OCI-LY7 (cell line): ENCODE data around the gene SEC61B. TPM values are rescaled to one million over a fixed set of nuclear protein-coding genes. Genes with fewer than 3 reads are reported as not detected.

Source experiments
- BruUV-seq: library from RNA; stranded (reverse); fragments of 400-500 nt; replicated peaks from 2 replicates; lab custom pipeline; 2021; lab: Mats Ljungman, UMichigan
- CTCF ChIA-PET: fragments of 300-600 bp; sonication (Branson Sonifier 250); formaldehyde crosslinking; loops from one replicate; lab custom pipeline; 2022; ENCODE audit warnings: antibody characterized with exemption; ENCODE audit not compliant: unreplicated experiment; lab: Charles Lee
- POLR2A ChIA-PET: fragments of 300-600 bp; sonication (Branson Sonifier 250); formaldehyde crosslinking; loops from one replicate; lab custom pipeline; 2022; ENCODE audit warnings: antibody characterized with exemption; lab: Charles Lee
- DNase-seq: peaks from one replicate; pipeline ENCODE4 v3.0.0-alpha.2; 2015; ENCODE audit warnings: low spot score
- H2AFZ ChIP-seq: fragments of 200-600 bp; sonication (generic), shearing (Covaris generic); 2 replicates; pipeline ENCODE4 v1.6.1; 2014; ENCODE audit warnings: mild to moderate bottlenecking, antibody characterized with exemption, low read length, moderate library complexity
- H3K27ac ChIP-seq: fragments of 200-600 bp; sonication (generic); 2 replicates; pipeline ENCODE4 v1.5.1; 2014; ENCODE audit warnings: mixed run types, low read depth, mild to moderate bottlenecking, moderate library complexity, low read length, inconsistent platforms; ENCODE audit not compliant: poor library complexity, severe bottlenecking
- H3K36me3 ChIP-seq: fragments of 200-600 bp; sonication (generic); 2 replicates; pipeline ENCODE4 v1.6.1; 2014; ENCODE audit warnings: mild to moderate bottlenecking, antibody characterized with exemption, low read length, moderate library complexity, mixed read lengths; ENCODE audit not compliant: insufficient read depth
- H3K4me1 ChIP-seq: fragments of 200-600 bp; sonication (generic); 2 replicates; pipeline ENCODE4 v1.5.1; 2014; ENCODE audit warnings: mild to moderate bottlenecking, low read length; ENCODE audit not compliant: insufficient read depth, poor library complexity, severe bottlenecking
- H3K4me2 ChIP-seq: fragments of 200-600 bp; sonication (generic); 2 replicates; pipeline ENCODE4 v1.6.1; 2014; ENCODE audit warnings: mild to moderate bottlenecking, low read length
- H3K4me3 ChIP-seq: fragments of 200-600 bp; sonication (generic); 2 replicates; pipeline ENCODE4 v1.5.1; 2014; ENCODE audit warnings: mild to moderate bottlenecking, low read depth, low read length; ENCODE audit not compliant: poor library complexity, severe bottlenecking
- H3K79me2 ChIP-seq: fragments of 200-600 bp; sonication (generic); 2 replicates; pipeline ENCODE4 v1.6.1; 2016; ENCODE audit warnings: low read depth, mild to moderate bottlenecking, low read length, moderate library complexity, mixed read lengths; ENCODE audit not compliant: insufficient read depth
- H3K9me2 ChIP-seq: fragments of 200-600 bp; sonication (generic); 2 replicates; pipeline ENCODE4 v1.6.1; 2016; ENCODE audit warnings: mild to moderate bottlenecking, low read length, mixed read lengths; ENCODE audit not compliant: insufficient read depth
- H3K9me3 ChIP-seq: fragments of 200-600 bp; sonication (generic); 2 replicates; pipeline ENCODE4 v1.6.1; 2014; ENCODE audit warnings: mild to moderate bottlenecking, mixed run types, low read length, mixed read lengths
- H4K20me1 ChIP-seq: fragments of 200-600 bp; sonication (generic); 2 replicates; pipeline ENCODE4 v1.6.1; 2014; ENCODE audit warnings: mild to moderate bottlenecking, antibody characterized with exemption, low read length, moderate library complexity, mixed read lengths; ENCODE audit not compliant: insufficient read depth
- CTCF ChIP-seq: fragments of 200-600 bp; sonication (generic); conservative IDR thresholded peaks from 2 replicates; pipeline ENCODE4 v1.5.1; 2014; ENCODE audit warnings: mild to moderate bottlenecking, antibody characterized with exemption, low read length, moderate library complexity, mixed read lengths
- EZH2phosphoT487 ChIP-seq: fragments of 200-600 bp; sonication (generic); IDR thresholded peaks from 2 replicates; pipeline ENCODE4 v1.6.1; 2018; ENCODE audit warnings: low read depth, borderline replicate concordance, mild to moderate bottlenecking, mixed run types, antibody characterized with exemption, low read length, moderate library complexity, mixed read lengths
- intact Hi-C: fragments of 100-400 bp; cut with micrococcal nuclease; formaldehyde crosslinking; loops from one replicate; pipeline ENCODE4 v1.10.0; 2022; ENCODE audit not compliant: unreplicated experiment
- total RNA-seq, 2 experiments: library from RNA; depleted of rRNA in 1 of 2; stranded (reverse); fragments of >200 nt in 1 of 2; shearing (Covaris generic) in 1 of 2; gene quantifications; 2 replicates each; pipeline ENCODE4 v1.2.3, GENCODE V29; 2014 to 2022

SEC61B gene
- total RNA-seq, 2 experiments from 2014 or later: 106 to 279 TPM

DNA sequence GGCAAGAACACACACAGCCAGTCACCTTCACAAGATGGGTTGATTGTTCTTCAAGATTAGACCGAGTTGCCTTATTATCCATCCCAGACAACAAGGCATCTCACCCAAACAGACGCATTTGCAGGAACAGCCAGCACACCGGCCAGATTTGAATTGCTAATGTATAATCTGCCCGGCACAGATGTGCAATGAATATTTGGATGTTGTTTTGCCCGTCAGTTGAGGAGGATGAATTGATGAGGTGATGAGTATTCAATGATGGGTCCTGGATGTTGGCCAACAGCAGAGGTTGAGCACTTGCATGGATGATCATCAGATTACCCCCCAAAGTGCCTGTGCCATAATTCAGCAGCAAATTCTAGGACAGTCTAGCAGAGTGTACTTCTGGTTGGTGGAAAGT, 20.5 kb upstream of the SEC61B start:
- Histone ChIP-seq H3K79me2 (no peaks in the 10 kb centered on the region), H3K9me3 (no peaks in the 10 kb centered on the region), H3K4me1 (no peaks in the 10 kb centered on the region), H3K4me2 (no peak overlapping the region), H3K36me3 (no peaks in the 10 kb centered on the region), H4K20me1 (no peaks in the 10 kb centered on the region), H3K9me2 (no peaks in the 10 kb centered on the region), H3K4me3 (no peak overlapping the region), H2AFZ (no peak overlapping the region), H3K27ac (no peak overlapping the region)
- TF ChIP-seq CTCF (no peak), EZH2phosphoT487 (no peak)
- ChIA-PET CTCF (no interaction called here), POLR2A (interaction anchor here (1.0 to 1.4 kb wide), 2 partner anchors 8 to 82 kb away, joined by 3 to 5 read pairs; no protein-coding TSS in a partner anchor)
- intact Hi-C loops: no loop called here
- no TSS peak for BruUV-seq
- no peak for DNase-seq

- Histone ChIP-seq H3K79me2 (no peaks in the 10 kb centered on the region), H4K20me1 (no peaks in the 10 kb centered on the region), H3K27ac (no peak overlapping the region), H3K9me3 (no peaks in the 10 kb centered on the region; the same call in 1 of the 2 replicates), H3K4me3 (no peak overlapping the region), H2AFZ (no peak overlapping the region), H3K4me2 (no peak overlapping the region), H3K36me3 (peaks cover 12% of the 10 kb centered on the region), H3K4me1 (no peaks in the 10 kb centered on the region), H3K9me2 (no peaks in the 10 kb centered on the region)
- POLR2A ChIA-PET: interaction anchor here (1.3 to 1.4 kb wide), 2 partner anchors 11 to 13 kb away, joined by 3 to 4 read pairs; partner anchors contain the start of gene ALG2
- no peak for TF ChIP-seq EZH2phosphoT487
- TF ChIP-seq CTCF: no peak
- no peak for DNase-seq
- BruUV-seq: no TSS peak
- CTCF ChIA-PET: no interaction called here
- intact Hi-C loops: no loop called here
Measured at GRCh38 chr9:99210572-99210971, 11.5 kb upstream of the SEC61B start.

DNA sequence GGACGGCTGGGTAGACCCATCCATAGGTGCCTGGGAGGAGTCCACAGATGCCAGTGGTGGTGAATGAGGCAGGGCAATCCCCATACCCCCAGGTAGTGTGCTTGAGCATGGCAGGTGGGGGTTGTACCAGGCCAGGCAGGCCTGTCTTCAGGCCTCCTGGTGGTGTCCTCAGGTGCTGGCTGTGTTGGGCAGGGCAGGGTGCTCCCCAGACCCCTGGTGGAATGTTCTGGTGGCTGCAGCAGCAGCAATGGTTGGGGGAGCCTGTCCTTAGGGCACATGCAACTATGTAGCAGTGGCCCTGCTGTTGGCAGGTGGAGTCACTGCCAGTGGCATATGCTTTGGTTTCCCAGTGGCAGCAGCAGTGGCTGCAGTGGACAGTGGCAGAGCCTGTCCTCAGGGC, 10.3 kb upstream of the SEC61B start:
- TF ChIP-seq EZH2phosphoT487 (no peak), CTCF (no peak)
- H3K9me2 ChIP-seq: no peaks in the 10 kb centered on the region
- no peak for DNase-seq
- H3K79me2 ChIP-seq: peaks cover 11% of the 10 kb centered on the region; the same call in 1 of the 2 replicates
- no peak overlapping the region for H2AFZ ChIP-seq
- H3K4me1 ChIP-seq: no peaks in the 10 kb centered on the region
- H3K9me3 ChIP-seq: peaks cover 1% of the 10 kb centered on the region; the same call in 1 of the 2 replicates
- BruUV-seq: no TSS peak
- peaks cover 24% of the 10 kb centered on the region for H3K36me3 ChIP-seq
- intact Hi-C loops: no loop called here
- H4K20me1 ChIP-seq: no peaks in the 10 kb centered on the region
- no peak overlapping the region for H3K4me2 ChIP-seq
- ChIA-PET CTCF (no interaction called here), POLR2A (interaction anchor here (1.4 kb wide), 1 partner anchor 14 kb away, joined by 4 read pairs; no protein-coding TSS in a partner anchor)
- H3K4me3 ChIP-seq: no peak overlapping the region
- H3K27ac ChIP-seq: no peak overlapping the region
